GM10248 (cell line): ENCODE results near the gene BORCS6.

Source experiments
- CTCF ChIA-PET: fragments of 300-600 bp; sonication (Branson Sonifier 250); formaldehyde crosslinking; extraction: SDS; loops from one replicate; lab custom pipeline; 2021; ENCODE audit warnings: antibody characterized with exemption; lab: Yijun Ruan, JAX
- POLR2A ChIA-PET: fragments of 350-650 bp; sonication (Branson Sonifier 250); formaldehyde crosslinking; extraction: SDS; loops from one replicate; lab custom pipeline; 2020; ENCODE audit warnings: antibody characterized with exemption; lab: Yijun Ruan, JAX
- DNase-seq: peaks from one replicate; pipeline ENCODE4 v3.0.0; 2012; ENCODE audit errors: extremely low spot score
- CTCF ChIP-seq: IDR thresholded peaks from 2 replicates; pipeline ENCODE4 v1.5.1; 2012; ENCODE audit warnings: mild to moderate bottlenecking, low read depth; ENCODE audit errors: extremely low read depth, missing control alignments, control extremely low read depth

Gene BORCS6

GRCh38 chr17:8163978-8164814 is 25.8 kb downstream of the BORCS6 start:
- ChIA-PET POLR2A (interaction anchor here (0.5 to 2.2 kb wide), 2 partner anchors 9 to 213 kb away, joined by 3 to 16 read pairs; partner anchors contain the start of gene KRABD2), CTCF (interaction anchor here (1.1 kb wide), 1 partner anchor 90 kb away, joined by 3 read pairs; no protein-coding TSS in a partner anchor)
- TF ChIP-seq CTCF: no peak
- peak; percentile 48 for DNase-seq

GRCh38 chr17:8162997-8163977 is 26.7 kb downstream of the BORCS6 start:
- POLR2A ChIA-PET: interaction anchor here (0.5 to 2.2 kb wide), 2 partner anchors 10 to 214 kb away, joined by 3 to 16 read pairs; partner anchors contain the start of gene KRABD2
- no peak for DNase-seq
- TF ChIP-seq CTCF: no peak
- CTCF ChIA-PET: interaction anchor here (1.1 to 1.9 kb wide), 2 partner anchors 43 to 89 kb away, joined by 3 to 4 read pairs; no protein-coding TSS in a partner anchor

- TF ChIP-seq CTCF: no peak
- DNase-seq: peak; percentile 81
- POLR2A ChIA-PET: interaction anchor here (2.2 kb wide), 1 partner anchor 10 kb away, joined by 16 read pairs; no protein-coding TSS in a partner anchor
- CTCF ChIA-PET: interaction anchor here (1.9 kb wide), 1 partner anchor 42 kb away, joined by 4 read pairs; no protein-coding TSS in a partner anchor
Observed at GRCh38 chr17:8162233-8162996, 27.6 kb downstream of the BORCS6 start, which contains the start of gene VAMP2. TSS of gene VAMP2 (minus strand) at chr17:8162948. CDS start at chr17:8162879, 69 bp downstream.

- no peak for TF ChIP-seq CTCF
- CTCF ChIA-PET: interaction anchor here (0.6 to 1.9 kb wide), 5 partner anchors 8 to 41 kb away, joined by 3 to 4 read pairs (median 3); no protein-coding TSS in a partner anchor
- DNase-seq: no peak
- POLR2A ChIA-PET: interaction anchor here (1.5 to 1.9 kb wide), 2 partner anchors 10 to 12 kb away, joined by 4 to 6 read pairs; no protein-coding TSS in a partner anchor
Observed at GRCh38 chr17:8161289-8162232, 28.4 kb downstream of the BORCS6 start.

GRCh38 chr17:8160741-8161221 is 29.2 kb downstream of the BORCS6 start:
- CTCF ChIA-PET: interaction anchor here (0.7 to 3.7 kb wide), 7 partner anchors 9 to 41 kb away, joined by 3 to 13 read pairs (median 4); partner anchors contain the start of gene BORCS6
- no peak for DNase-seq
- POLR2A ChIA-PET: interaction anchor here (1.5 to 1.9 kb wide), 2 partner anchors 11 to 13 kb away, joined by 4 to 6 read pairs; no protein-coding TSS in a partner anchor
- TF ChIP-seq CTCF: no peak
